Neural progenitor cell (in vitro differentiated cells): Measurements from ENCODE around the gene ARHGAP42. TPM values are rescaled to one million over a fixed set of nuclear protein-coding genes. Genes with fewer than 3 reads are reported as not detected.
A peak's percentile ranks its signal among the peaks of the same experiment; 100 is the strongest.

Experiments used
- DNase-seq: peaks from one replicate; pipeline ENCODE4 v3.0.0-alpha.2; 2016; ENCODE audit warnings: low spot score
- H2AFZ ChIP-seq: fragments of 200-600 bp; sonication (generic); replicated peaks from 2 replicates; pipeline ENCODE4 v1.6.1; 2016; ENCODE audit warnings: antibody characterized with exemption
- H3F3A ChIP-seq: fragments of 200-600 bp; sonication (generic); 2 replicates; pipeline ENCODE4 v1.6.1; 2016; ENCODE audit warnings: antibody characterized with exemption, low read depth
- H3K27ac ChIP-seq: fragments of 200-600 bp; sonication (generic); 2 replicates; pipeline ENCODE4 v1.5.1; 2016; ENCODE audit warnings: mild to moderate bottlenecking
- H3K27me3 ChIP-seq: fragments of 200-600 bp; sonication (generic); 2 replicates; pipeline ENCODE4 v1.6.1; 2016; ENCODE audit warnings: mild to moderate bottlenecking, moderate library complexity
- H3K36me3 ChIP-seq: fragments of 200-600 bp; sonication (generic); 2 replicates; pipeline ENCODE4 v1.5.1; 2016
- H3K4me1 ChIP-seq: fragments of 200-600 bp; sonication (generic); 2 replicates; pipeline ENCODE4 v1.6.1; 2016; ENCODE audit warnings: mixed run types
- H3K4me2 ChIP-seq: fragments of 200-600 bp; sonication (generic); 2 replicates; pipeline ENCODE4 v1.6.1; 2016
- H3K4me3 ChIP-seq: fragments of 200-600 bp; sonication (generic); 2 replicates; pipeline ENCODE4 v1.5.1; 2016
- H3K79me2 ChIP-seq: fragments of 200-600 bp; sonication (generic); 2 replicates; pipeline ENCODE4 v1.6.1; 2016; ENCODE audit warnings: low read depth
- H3K9ac ChIP-seq: fragments of 200-600 bp; sonication (generic); 2 replicates; pipeline ENCODE4 v1.6.1; 2016
- H3K9me3 ChIP-seq: fragments of 200-600 bp; sonication (generic); 2 replicates; pipeline ENCODE4 v1.5.1; 2016; ENCODE audit warnings: low read depth
- H4K20me1 ChIP-seq: fragments of 200-600 bp; sonication (generic); 2 replicates; pipeline ENCODE4 v1.6.1; 2016; ENCODE audit warnings: low read depth
- H3K27ac Mint-ChIP-seq: 3 replicates; pipeline ENCODE4 v1.8.0; 2021; ENCODE audit warnings: mixed read lengths
- H3K27me3 Mint-ChIP-seq: 2 replicates; pipeline ENCODE4 v1.8.0; 2022; ENCODE audit warnings: low read depth, mild to moderate bottlenecking, inconsistent platforms, moderate library complexity, mixed read lengths; ENCODE audit not compliant: insufficient read depth
- H3K36me3 Mint-ChIP-seq: 3 replicates; pipeline ENCODE4 v1.8.0; 2021; ENCODE audit warnings: mixed read lengths
- H3K4me1 Mint-ChIP-seq: 3 replicates; pipeline ENCODE4 v1.8.0; 2021; ENCODE audit warnings: mixed read lengths
- H3K4me3 Mint-ChIP-seq: 3 replicates; pipeline ENCODE4 v1.8.0; 2021; ENCODE audit warnings: mild to moderate bottlenecking, moderate library complexity, mixed read lengths
- H3K9me3 Mint-ChIP-seq: 3 replicates; pipeline ENCODE4 v1.8.0; 2020; ENCODE audit warnings: mixed read lengths
- CTCF ChIP-seq: fragments of 200-600 bp; sonication (generic); IDR thresholded peaks from 2 replicates; pipeline ENCODE4 v1.5.1; 2017; ENCODE audit warnings: antibody characterized with exemption, mild to moderate bottlenecking
- EZH2 ChIP-seq: fragments of 200-600 bp; sonication (generic); IDR thresholded peaks from 2 replicates; pipeline ENCODE4 v1.6.1; 2017; ENCODE audit warnings: antibody characterized with exemption, mild to moderate bottlenecking, moderate library complexity
- EZH2phosphoT487 ChIP-seq: fragments of 200-600 bp; sonication (generic); IDR thresholded peaks from 2 replicates; pipeline ENCODE4 v1.6.1; 2017; ENCODE audit warnings: antibody characterized with exemption
- total RNA-seq: library from RNA; depleted of rRNA; stranded (reverse); fragments of >200 nt; gene quantifications from 2 replicates; pipeline ENCODE4 v1.2.3, GENCODE V29; 2015; ENCODE audit warnings: low replicate concordance

ARHGAP42 gene
- total RNA-seq, 1 donor from 2014 or later = 31.0 TPM

GRCh38 chr11:100808904-100809491 is 121.9 kb downstream of the ARHGAP42 start:
- Histone ChIP-seq H3K9ac (no peak overlapping the region), H3F3A (no peaks in the 10 kb centered on the region), H3K9me3 (no peaks in the 10 kb centered on the region), H3K4me3 (no peak overlapping the region), H3K27ac (no peak overlapping the region), H3K36me3 (no peaks in the 10 kb centered on the region), H3K4me1 (peaks cover 11% of the 10 kb centered on the region), H3K79me2 (no peaks in the 10 kb centered on the region), H4K20me1 (no peaks in the 10 kb centered on the region), H3K4me2 (no peak overlapping the region), H3K27me3 (no peaks in the 10 kb centered on the region), H2AFZ (no peak overlapping the region)
- DNase-seq = peak; percentile 14
- TF ChIP-seq CTCF (no peak), EZH2phosphoT487 (no peak), EZH2 (no peak)
- H3K27me3 Mint-ChIP-seq = no peaks in the 10 kb centered on the region
- no peak overlapping the region for H3K27ac Mint-ChIP-seq
- no peaks in the 10 kb centered on the region for H3K9me3 Mint-ChIP-seq
- H3K4me3 Mint-ChIP-seq = no peak overlapping the region
- peaks cover 4% of the 10 kb centered on the region for H3K4me1 Mint-ChIP-seq
- H3K36me3 Mint-ChIP-seq = no peaks in the 10 kb centered on the region

- H3K4me2 ChIP-seq = no peak overlapping the region
- no peaks in the 10 kb centered on the region for H3K9me3 ChIP-seq
- DNase-seq = no peak
- H3K4me3 ChIP-seq = no peak overlapping the region
- Mint-ChIP-seq H3K9me3 (no peaks in the 10 kb centered on the region), H3K36me3 (no peaks in the 10 kb centered on the region), H3K4me1 (peaks cover 4% of the 10 kb centered on the region), H3K27me3 (no peaks in the 10 kb centered on the region), H3K4me3 (no peak overlapping the region), H3K27ac (no peak overlapping the region)
- H4K20me1 ChIP-seq = no peaks in the 10 kb centered on the region
- H3K79me2 ChIP-seq = no peaks in the 10 kb centered on the region
- no peaks in the 10 kb centered on the region for H3K27me3 ChIP-seq
- H3K27ac ChIP-seq = no peak overlapping the region
- TF ChIP-seq EZH2phosphoT487 = no peak
- no peak for TF ChIP-seq CTCF
- no peak overlapping the region for H2AFZ ChIP-seq
- H3K36me3 ChIP-seq = no peaks in the 10 kb centered on the region
- H3K9ac ChIP-seq = no peak overlapping the region
- no peaks in the 10 kb centered on the region for H3F3A ChIP-seq
- H3K4me1 ChIP-seq = peaks cover 11% of the 10 kb centered on the region
Measured at GRCh38 chr11:100810146-100810545, 123.1 kb downstream of the ARHGAP42 start.

- no peak overlapping the region for H3K27ac Mint-ChIP-seq
Measured at GRCh38 chr11:100810666-100811065, 123.6 kb downstream of the ARHGAP42 start.

More at GRCh38 chr11:100810666-100811065, 123.6 kb downstream of the ARHGAP42 start:
- Histone ChIP-seq H3K4me3 (no peak overlapping the region), H3K9ac (no peak overlapping the region), H3K4me2 (no peak overlapping the region), H3K27ac (no peak overlapping the region), H3F3A (no peaks in the 10 kb centered on the region), H3K27me3 (no peaks in the 10 kb centered on the region), H4K20me1 (no peaks in the 10 kb centered on the region), H3K36me3 (no peaks in the 10 kb centered on the region), H3K9me3 (no peaks in the 10 kb centered on the region), H3K4me1 (peaks cover 11% of the 10 kb centered on the region), H3K79me2 (no peaks in the 10 kb centered on the region), H2AFZ (no peak overlapping the region)
- DNase-seq = no peak
- Mint-ChIP-seq H3K36me3 (no peaks in the 10 kb centered on the region), H3K4me1 (peaks cover 4% of the 10 kb centered on the region), H3K9me3 (no peaks in the 10 kb centered on the region), H3K4me3 (no peak overlapping the region), H3K27me3 (no peaks in the 10 kb centered on the region)
- TF ChIP-seq CTCF (no peak), EZH2 (no peak), EZH2phosphoT487 (no peak)
